ENCODE data around the gene AK9.

- TF ChIP-seq EZH2 (IDR thresholded peaks at IDR 0.05; ENCODE audit: borderline replicate concordance, low read length) (no peak), CTCF (IDR thresholded peaks at IDR 0.05; ENCODE audit: low read length) (no peak)
Observed at GRCh38 chr6:109672175-109672574, 18.8 kb downstream of the AK9 start.
